D341Med (cell line): ENCODE results near the gene TCF4.

Experiments used
- DNase-seq: peaks from one replicate; pipeline ENCODE4 v3.0.0; 2012; ENCODE audit warnings: low spot score

The TCF4 gene

GRCh38 chr18:55503167-55503820 lies 84.7 kb downstream of the TCF4 start:
- no peak for DNase-seq

GRCh38 chr18:55501982-55502710 lies 85.8 kb downstream of the TCF4 start:
- no peak for DNase-seq

- DNase-seq, result no peak
These were observed 86.4 kb downstream of the TCF4 start for GRCh38 chr18:55501579-55501978.

GRCh38 chr18:55500316-55501086 lies 87.5 kb downstream of the TCF4 start:
- DNase-seq, result no peak

- DNase-seq, result no peak
These were observed 88.5 kb downstream of the TCF4 start for GRCh38 chr18:55499526-55499925.

- no peak for DNase-seq
These were observed 90.1 kb downstream of the TCF4 start for GRCh38 chr18:55497825-55498403.

- DNase-seq, result no peak
These were observed 93.1 kb downstream of the TCF4 start for GRCh38 chr18:55494899-55495298.

GRCh38 chr18:55494441-55494840 lies 93.6 kb downstream of the TCF4 start:
- no peak for DNase-seq

GRCh38 chr18:55491616-55492015 lies 96.4 kb downstream of the TCF4 start:
- DNase-seq, result no peak

GRCh38 chr18:55489034-55489986 lies 98.7 kb downstream of the TCF4 start:
- DNase-seq, result no peak

GRCh38 chr18:55488473-55488872 lies 99.5 kb downstream of the TCF4 start:
- DNase-seq, result no peak

- no peak for DNase-seq
These were observed 100.0 kb downstream of the TCF4 start for GRCh38 chr18:55487997-55488396.

GRCh38 chr18:55486936-55487335 lies 101.1 kb downstream of the TCF4 start:
- no peak for DNase-seq

GRCh38 chr18:55485666-55486065 lies 102.3 kb downstream of the TCF4 start:
- no peak for DNase-seq

- DNase-seq, result no peak
These were observed 103.2 kb downstream of the TCF4 start for GRCh38 chr18:55484773-55485172.

- no peak for DNase-seq
These were observed 104.6 kb downstream of the TCF4 start for GRCh38 chr18:55483266-55483871.

GRCh38 chr18:55479656-55480420 lies 108.2 kb downstream of the TCF4 start:
- no peak for DNase-seq

- DNase-seq, result no peak
These were observed 110.0 kb downstream of the TCF4 start for GRCh38 chr18:55477860-55478581.

GRCh38 chr18:55477499-55477859 lies 110.5 kb downstream of the TCF4 start:
- DNase-seq, result no peak

- no peak for DNase-seq
These were observed 112.1 kb downstream of the TCF4 start for GRCh38 chr18:55475916-55476315.
